ENCODE results near the gene KDM4C.

Gene KDM4C

DNA sequence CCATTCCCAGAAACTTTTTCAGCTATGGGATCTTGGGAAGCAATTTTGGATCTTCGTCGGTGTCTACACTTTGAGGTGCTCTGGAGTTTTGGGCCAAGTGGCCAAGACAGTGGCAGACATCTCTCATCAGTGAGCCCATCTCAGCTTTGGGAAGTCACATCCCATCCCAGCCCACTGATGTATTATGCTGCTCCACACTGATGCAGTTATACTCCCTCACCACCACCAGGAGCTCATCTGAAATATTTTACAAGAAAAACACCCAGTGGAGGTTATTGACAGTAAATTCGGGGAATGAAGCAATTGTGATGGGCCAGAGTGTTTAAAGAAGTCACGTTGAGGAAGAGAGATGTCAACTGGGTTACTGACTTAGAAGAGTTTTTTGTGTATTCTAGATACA lies 378.0 kb downstream of the KDM4C start:
- TF ChIP-seq REST (IDR thresholded peaks at IDR 0.05; ENCODE audit: low read depth): no peak
- TF ChIP-seq ZBTB7A (IDR thresholded peaks at IDR 0.05; ENCODE audit: low read depth): no peak
- no peak for TF ChIP-seq TCF12 (IDR thresholded peaks at IDR 0.05; ENCODE audit: low read depth)
- TF ChIP-seq TAF1 (IDR thresholded peaks at IDR 0.05; ENCODE audit: low read depth): no peak
- TF ChIP-seq MAX (IDR thresholded peaks at IDR 0.05): no peak
- TF ChIP-seq EGR1 (IDR thresholded peaks at IDR 0.05): no peak
- TF ChIP-seq FOXM1 (IDR thresholded peaks at IDR 0.05; ENCODE audit: borderline replicate concordance, low read depth): no peak
- TF ChIP-seq CEBPB (IDR thresholded peaks at IDR 0.05): no peak

GRCh38 chr9:7137040-7137439 lies 379.3 kb downstream of the KDM4C start:
- TF ChIP-seq TEAD4 (IDR thresholded peaks at IDR 0.05) (no peak), EP300 (IDR thresholded peaks at IDR 0.05; ENCODE audit: borderline replicate concordance) (no peak), RAD21 (IDR thresholded peaks at IDR 0.05; ENCODE audit: low read depth) (no peak), YY1 (IDR thresholded peaks at IDR 0.05; ENCODE audit: low read depth) (no peak), CEBPB (IDR thresholded peaks at IDR 0.05) (no peak), FOXM1 (IDR thresholded peaks at IDR 0.05; ENCODE audit: borderline replicate concordance, low read depth) (no peak), CREB1 (IDR thresholded peaks at IDR 0.05; ENCODE audit: low read depth) (no peak), TAF1 (IDR thresholded peaks at IDR 0.05; ENCODE audit: low read depth) (no peak)
- TF ChIP-seq, protein P1, sequence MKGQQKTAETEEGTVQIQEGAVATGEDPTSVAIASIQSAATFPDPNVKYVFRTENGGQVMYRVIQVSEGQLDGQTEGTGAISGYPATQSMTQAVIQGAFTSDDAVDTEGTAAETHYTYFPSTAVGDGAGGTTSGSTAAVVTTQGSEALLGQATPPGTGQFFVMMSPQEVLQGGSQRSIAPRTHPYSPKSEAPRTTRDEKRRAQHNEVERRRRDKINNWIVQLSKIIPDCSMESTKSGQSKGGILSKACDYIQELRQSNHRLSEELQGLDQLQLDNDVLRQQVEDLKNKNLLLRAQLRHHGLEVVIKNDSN (IDR thresholded peaks at IDR 0.05): no peak

- TF ChIP-seq CREB1 (IDR thresholded peaks at IDR 0.05; ENCODE audit: low read depth) (no peak), EP300 (IDR thresholded peaks at IDR 0.05; ENCODE audit: borderline replicate concordance) (no peak), FOXM1 (IDR thresholded peaks at IDR 0.05; ENCODE audit: borderline replicate concordance, low read depth) (no peak), REST (IDR thresholded peaks at IDR 0.05; ENCODE audit: low read depth) (no peak)
- TF ChIP-seq, protein P1 (IDR thresholded peaks at IDR 0.05): no peak
These were observed 379.8 kb downstream of the KDM4C start for GRCh38 chr9:7137571-7137970.

- TF ChIP-seq CREB1 (IDR thresholded peaks at IDR 0.05; ENCODE audit: low read depth): no peak
- TF ChIP-seq YY1 (IDR thresholded peaks at IDR 0.05; ENCODE audit: low read depth): no peak
- TF ChIP-seq CEBPB (IDR thresholded peaks at IDR 0.05): no peak
- no peak for TF ChIP-seq RAD21 (IDR thresholded peaks at IDR 0.05; ENCODE audit: low read depth)
- TF ChIP-seq, protein P1 (IDR thresholded peaks at IDR 0.05): no peak
- no peak for TF ChIP-seq EGR1 (IDR thresholded peaks at IDR 0.05)
These were observed 382.1 kb downstream of the KDM4C start for GRCh38 chr9:7139886-7140285.

GRCh38 chr9:7140401-7140800 lies 382.6 kb downstream of the KDM4C start:
- TF ChIP-seq REST (IDR thresholded peaks at IDR 0.05; ENCODE audit: low read depth) (no peak), ZBTB7A (IDR thresholded peaks at IDR 0.05; ENCODE audit: low read depth) (no peak), EP300 (IDR thresholded peaks at IDR 0.05; ENCODE audit: borderline replicate concordance) (no peak), EGR1 (IDR thresholded peaks at IDR 0.05) (no peak)
